ENCODE measurements around the gene CLEC4D. TPM values are rescaled to one million over a fixed set of nuclear protein-coding genes. Genes with fewer than 3 reads are reported as not detected.
"Not testable (repeated sequence)": the region's sequence is repeated elsewhere in the genome, so short reads cannot be mapped to it uniquely, and the experiment has no call there.

Gene CLEC4D
- total RNA-seq, 1 donor from 2014 or later, result under 0.01 TPM

DNA sequence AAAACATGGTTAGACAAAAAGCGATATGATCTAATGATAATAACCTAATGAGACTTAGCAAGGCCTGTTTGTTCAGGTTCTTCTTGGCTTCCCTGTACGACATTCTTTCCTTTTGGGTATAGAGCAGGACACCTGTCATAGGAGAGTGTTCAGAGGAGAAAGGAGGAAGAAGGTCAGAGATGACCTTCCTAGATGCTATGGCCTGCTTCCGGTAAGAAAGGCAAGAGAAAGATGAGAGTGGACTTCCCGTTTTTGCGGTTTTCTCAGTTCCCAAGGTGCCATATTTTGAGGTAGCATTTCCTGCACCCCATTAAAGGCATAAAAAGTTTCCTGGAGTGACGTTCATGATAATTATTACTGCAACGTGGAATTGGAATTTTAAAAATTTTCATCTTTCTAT lies 18.7 kb downstream of the CLEC4D start:
- no peak overlapping the region for H3K9ac ChIP-seq (ENCODE audit: low read depth in 1 of 3, low read length in 3 of 3)
- H3K4me1 ChIP-seq (ENCODE audit: control insufficient read depth in 3 of 3, insufficient read depth in 3 of 3, low read length in 3 of 3), result no peaks in the 10 kb centered on the region
- H3K27ac ChIP-seq (ENCODE audit: low read depth, low read length), result no peak overlapping the region
- H3K27me3 ChIP-seq (ENCODE audit: control insufficient read depth in 3 of 3, insufficient read depth in 3 of 3, low read length in 3 of 3), result peaks cover 0 to 5% (median 0%) of the 10 kb centered on the region in 3 donors
- no peak overlapping the region for H3K4me3 ChIP-seq (ENCODE audit: low read length in 3 of 3)
- H3K9me3 ChIP-seq (ENCODE audit: control insufficient read depth in 3 of 3, low read length in 3 of 3), result no peaks in the 10 kb centered on the region
- H3K36me3 ChIP-seq (ENCODE audit: control insufficient read depth in 3 of 3, insufficient read depth in 3 of 3, low read length in 3 of 3), result no peaks in the 10 kb centered on the region

DNA sequence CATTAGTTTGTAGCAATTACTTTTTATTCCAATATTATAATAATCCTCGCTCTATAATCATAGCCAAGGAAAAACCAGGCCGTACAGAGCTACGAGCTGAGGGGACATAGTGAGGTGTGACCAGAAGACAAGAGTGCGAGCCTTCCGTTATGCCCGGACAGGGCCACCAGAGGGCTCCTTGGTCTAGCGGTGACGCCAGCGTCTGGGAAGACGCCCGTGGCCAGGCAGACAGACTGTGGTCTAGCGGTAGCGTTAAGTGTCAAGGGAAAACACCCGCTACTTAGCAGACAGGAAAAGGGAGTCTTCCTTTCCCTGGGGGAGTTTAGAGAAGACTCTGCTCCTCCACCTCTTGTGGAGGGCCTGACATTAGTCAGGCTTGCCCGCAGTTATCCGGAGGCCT lies 24.5 kb downstream of the CLEC4D start:
- H3K36me3 ChIP-seq (ENCODE audit: control insufficient read depth in 3 of 3, insufficient read depth in 3 of 3, low read length in 3 of 3); H3K9me3 ChIP-seq (ENCODE audit: control insufficient read depth in 3 of 3, low read length in 3 of 3); H3K27ac ChIP-seq (ENCODE audit: low read depth, low read length); H3K4me3 ChIP-seq (ENCODE audit: low read length in 3 of 3); H3K4me1 ChIP-seq (ENCODE audit: control insufficient read depth in 3 of 3, insufficient read depth in 3 of 3, low read length in 3 of 3); H3K9ac ChIP-seq (ENCODE audit: low read depth in 1 of 3, low read length in 3 of 3); H3K27me3 ChIP-seq (ENCODE audit: control insufficient read depth in 3 of 3, insufficient read depth in 3 of 3, low read length in 3 of 3): not testable (repeated sequence)

DNA sequence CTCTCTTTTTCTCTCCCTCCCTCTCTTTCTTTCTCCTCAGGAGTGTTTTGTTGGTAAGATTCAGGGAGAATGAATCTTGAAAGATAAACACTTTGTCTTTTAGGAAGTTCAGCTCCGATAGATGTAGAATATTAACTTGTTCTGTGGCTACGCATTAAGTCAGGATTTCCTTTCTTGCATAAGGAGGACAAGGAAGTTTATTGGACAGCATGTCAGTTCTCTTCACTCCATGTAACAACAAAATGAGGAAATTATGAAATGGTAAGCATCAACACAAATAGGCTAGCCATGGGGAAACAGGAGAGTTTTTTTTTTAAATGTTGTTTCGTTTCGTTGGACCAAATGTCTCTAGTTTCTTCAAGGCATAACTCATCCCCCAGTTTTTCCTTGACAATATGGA lies 27.5 kb downstream of the CLEC4D start, which contains the start of gene CLEC4E:
Gene CLEC4E, minus strand, starts transcription at position 75 of the 400 bp plus-strand sequence. CDS start 108 bp downstream, outside the sequence.
- not testable (repeated sequence) for H3K9ac ChIP-seq (ENCODE audit: low read depth in 1 of 3, low read length in 3 of 3); H3K4me1 ChIP-seq (ENCODE audit: control insufficient read depth in 3 of 3, insufficient read depth in 3 of 3, low read length in 3 of 3); H3K9me3 ChIP-seq (ENCODE audit: control insufficient read depth in 3 of 3, low read length in 3 of 3); H3K27ac ChIP-seq (ENCODE audit: low read depth, low read length); H3K4me3 ChIP-seq (ENCODE audit: low read length in 3 of 3); H3K36me3 ChIP-seq (ENCODE audit: control insufficient read depth in 3 of 3, insufficient read depth in 3 of 3, low read length in 3 of 3); H3K27me3 ChIP-seq (ENCODE audit: control insufficient read depth in 3 of 3, insufficient read depth in 3 of 3, low read length in 3 of 3)

GRCh38 chr12:8541562-8541961 lies 28.3 kb downstream of the CLEC4D start:
- no peaks in the 10 kb centered on the region for H3K36me3 ChIP-seq (ENCODE audit: control insufficient read depth in 3 of 3, insufficient read depth in 3 of 3, low read length in 3 of 3)
- no peak overlapping the region for H3K27ac ChIP-seq (ENCODE audit: low read depth, low read length)
- H3K9me3 ChIP-seq (ENCODE audit: control insufficient read depth in 3 of 3, low read length in 3 of 3), result no peaks in the 10 kb centered on the region
- H3K4me3 ChIP-seq (ENCODE audit: low read length in 3 of 3), result no peak overlapping the region
- no peak overlapping the region for H3K9ac ChIP-seq (ENCODE audit: low read depth in 1 of 3, low read length in 3 of 3)
- no peaks in the 10 kb centered on the region for H3K27me3 ChIP-seq (ENCODE audit: control insufficient read depth in 3 of 3, insufficient read depth in 3 of 3, low read length in 3 of 3)
- no peaks in the 10 kb centered on the region for H3K4me1 ChIP-seq (ENCODE audit: control insufficient read depth in 3 of 3, insufficient read depth in 3 of 3, low read length in 3 of 3)

DNA sequence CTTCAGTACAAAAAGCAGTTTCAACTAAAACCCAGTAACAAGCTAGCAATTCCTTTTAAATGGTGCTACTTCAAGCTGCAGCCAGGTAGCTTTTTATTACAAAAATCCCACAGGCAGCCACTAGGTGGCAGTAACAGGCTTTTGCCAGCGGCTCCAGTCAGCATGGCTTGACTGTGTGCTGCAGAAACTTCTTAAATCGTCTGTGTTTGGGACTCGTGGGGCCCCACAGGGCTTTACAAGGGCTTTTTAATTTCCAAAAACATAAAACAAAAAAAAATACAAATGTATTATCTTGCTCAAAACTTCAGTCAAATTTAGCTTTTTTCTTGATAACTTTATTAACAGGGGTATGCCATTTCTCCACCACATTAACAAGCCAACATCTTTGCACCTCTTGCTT lies 31.0 kb downstream of the CLEC4D start:
- H3K27me3 ChIP-seq (ENCODE audit: control insufficient read depth in 3 of 3, insufficient read depth in 3 of 3, low read length in 3 of 3), result no peaks in the 10 kb centered on the region

DNA sequence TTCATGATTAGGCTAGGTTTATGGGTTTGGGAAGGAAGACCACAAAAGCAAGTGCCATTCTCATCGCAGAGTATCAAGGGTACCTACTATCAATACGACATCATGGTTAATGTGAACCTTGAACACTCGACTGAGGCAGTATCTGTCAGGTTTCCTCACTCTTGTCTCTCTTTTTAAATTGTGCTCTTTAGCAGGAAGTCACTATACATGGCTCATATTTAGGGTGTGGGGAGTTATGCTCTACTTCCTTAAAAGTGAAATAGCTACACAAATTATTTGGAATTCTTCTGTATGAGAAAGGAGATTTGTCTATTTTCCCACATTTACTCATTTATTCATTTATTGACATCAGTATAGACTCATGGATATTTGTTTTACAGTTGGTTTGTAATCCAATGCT lies 33.3 kb downstream of the CLEC4D start:
- no peak overlapping the region for H3K9ac ChIP-seq (ENCODE audit: low read depth in 1 of 3, low read length in 3 of 3)
- H3K4me3 ChIP-seq (ENCODE audit: low read length in 3 of 3), result no peak overlapping the region
- no peak overlapping the region for H3K27ac ChIP-seq (ENCODE audit: low read depth, low read length)
- no peaks in the 10 kb centered on the region for H3K36me3 ChIP-seq (ENCODE audit: control insufficient read depth in 3 of 3, insufficient read depth in 3 of 3, low read length in 3 of 3)
- no peaks in the 10 kb centered on the region for H3K4me1 ChIP-seq (ENCODE audit: control insufficient read depth in 3 of 3, insufficient read depth in 3 of 3, low read length in 3 of 3)
- H3K27me3 ChIP-seq (ENCODE audit: control insufficient read depth in 3 of 3, insufficient read depth in 3 of 3, low read length in 3 of 3), result no peaks in the 10 kb centered on the region
- no peaks in the 10 kb centered on the region for H3K9me3 ChIP-seq (ENCODE audit: control insufficient read depth in 3 of 3, low read length in 3 of 3)

More for the DNA sequence above, 31.0 kb downstream of the CLEC4D start:
- H3K27ac ChIP-seq (ENCODE audit: low read depth, low read length), result no peak overlapping the region
- no peaks in the 10 kb centered on the region for H3K36me3 ChIP-seq (ENCODE audit: control insufficient read depth in 3 of 3, insufficient read depth in 3 of 3, low read length in 3 of 3)
- H3K9ac ChIP-seq (ENCODE audit: low read depth in 1 of 3, low read length in 3 of 3), result no peak overlapping the region
- no peaks in the 10 kb centered on the region for H3K9me3 ChIP-seq (ENCODE audit: control insufficient read depth in 3 of 3, low read length in 3 of 3)
- no peak overlapping the region for H3K4me3 ChIP-seq (ENCODE audit: low read length in 3 of 3)
- H3K4me1 ChIP-seq (ENCODE audit: control insufficient read depth in 3 of 3, insufficient read depth in 3 of 3, low read length in 3 of 3), result no peaks in the 10 kb centered on the region

- Histone ChIP-seq H3K36me3 (ENCODE audit: control insufficient read depth in 3 of 3, insufficient read depth in 3 of 3, low read length in 3 of 3) (no peaks in the 10 kb centered on the region), H3K4me1 (ENCODE audit: control insufficient read depth in 3 of 3, insufficient read depth in 3 of 3, low read length in 3 of 3) (no peaks in the 10 kb centered on the region), H3K9ac (ENCODE audit: low read depth in 1 of 3, low read length in 3 of 3) (no peak overlapping the region), H3K27me3 (ENCODE audit: control insufficient read depth in 3 of 3, insufficient read depth in 3 of 3, low read length in 3 of 3) (no peaks in the 10 kb centered on the region), H3K4me3 (ENCODE audit: low read length in 3 of 3) (no peak overlapping the region), H3K9me3 (ENCODE audit: control insufficient read depth in 3 of 3, low read length in 3 of 3) (no peaks in the 10 kb centered on the region), H3K27ac (ENCODE audit: low read depth, low read length) (no peak overlapping the region)
Observed at GRCh38 chr12:8547645-8548044, 34.3 kb downstream of the CLEC4D start.

DNA sequence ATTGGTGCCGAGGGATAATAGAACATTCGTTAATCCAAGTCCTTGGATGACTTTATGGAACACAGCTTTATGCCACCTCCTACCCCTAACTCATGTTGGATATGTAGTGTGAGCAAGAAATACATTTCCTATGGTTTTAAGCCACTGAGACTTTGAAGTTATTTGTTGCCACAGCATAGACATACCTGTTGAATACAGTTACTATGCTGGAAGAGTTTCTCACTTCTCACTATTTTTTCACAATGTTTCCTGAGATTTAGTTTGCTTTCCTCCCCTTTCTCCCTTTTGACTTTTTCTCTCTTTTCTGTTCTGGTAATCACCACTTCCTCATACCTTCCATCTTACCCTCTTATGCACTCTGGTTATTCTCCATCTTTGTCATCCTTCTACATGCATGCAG lies 34.9 kb downstream of the CLEC4D start:
- H3K36me3 ChIP-seq (ENCODE audit: control insufficient read depth in 3 of 3, insufficient read depth in 3 of 3, low read length in 3 of 3), result no peaks in the 10 kb centered on the region
- H3K9ac ChIP-seq (ENCODE audit: low read depth in 1 of 3, low read length in 3 of 3), result no peak overlapping the region
- H3K27me3 ChIP-seq (ENCODE audit: control insufficient read depth in 3 of 3, insufficient read depth in 3 of 3, low read length in 3 of 3), result no peaks in the 10 kb centered on the region
- H3K27ac ChIP-seq (ENCODE audit: low read depth, low read length), result no peak overlapping the region
- H3K4me3 ChIP-seq (ENCODE audit: low read length in 3 of 3), result no peak overlapping the region
- no peaks in the 10 kb centered on the region for H3K9me3 ChIP-seq (ENCODE audit: control insufficient read depth in 3 of 3, low read length in 3 of 3)
- H3K4me1 ChIP-seq (ENCODE audit: control insufficient read depth in 3 of 3, insufficient read depth in 3 of 3, low read length in 3 of 3), result no peaks in the 10 kb centered on the region

GRCh38 chr12:8549381-8549780 lies 36.1 kb downstream of the CLEC4D start:
- Histone ChIP-seq H3K4me1 (ENCODE audit: control insufficient read depth in 3 of 3, insufficient read depth in 3 of 3, low read length in 3 of 3) (no peaks in the 10 kb centered on the region), H3K27ac (ENCODE audit: low read depth, low read length) (no peak overlapping the region), H3K9me3 (ENCODE audit: control insufficient read depth in 3 of 3, low read length in 3 of 3) (no peaks in the 10 kb centered on the region), H3K27me3 (ENCODE audit: control insufficient read depth in 3 of 3, insufficient read depth in 3 of 3, low read length in 3 of 3) (no peaks in the 10 kb centered on the region), H3K36me3 (ENCODE audit: control insufficient read depth in 3 of 3, insufficient read depth in 3 of 3, low read length in 3 of 3) (no peaks in the 10 kb centered on the region), H3K4me3 (ENCODE audit: low read length in 3 of 3) (no peak overlapping the region), H3K9ac (ENCODE audit: low read depth in 1 of 3, low read length in 3 of 3) (no peak overlapping the region)

- no peak overlapping the region for H3K9ac ChIP-seq (ENCODE audit: low read depth in 1 of 3, low read length in 3 of 3)
- H3K27ac ChIP-seq (ENCODE audit: low read depth, low read length), result no peak overlapping the region
- no peaks in the 10 kb centered on the region for H3K9me3 ChIP-seq (ENCODE audit: control insufficient read depth in 3 of 3, low read length in 3 of 3)
- H3K27me3 ChIP-seq (ENCODE audit: control insufficient read depth in 3 of 3, insufficient read depth in 3 of 3, low read length in 3 of 3), result no peaks in the 10 kb centered on the region
- no peak overlapping the region for H3K4me3 ChIP-seq (ENCODE audit: low read length in 3 of 3)
- no peaks in the 10 kb centered on the region for H3K4me1 ChIP-seq (ENCODE audit: control insufficient read depth in 3 of 3, insufficient read depth in 3 of 3, low read length in 3 of 3)
- no peaks in the 10 kb centered on the region for H3K36me3 ChIP-seq (ENCODE audit: control insufficient read depth in 3 of 3, insufficient read depth in 3 of 3, low read length in 3 of 3)
Observed at GRCh38 chr12:8553088-8553627, 39.9 kb downstream of the CLEC4D start.

Measured in skeletal muscle tissue (tissue), 4 donors.